Gastroesophageal sphincter (tissue), 4 donors: ENCODE measurements around the gene CEP68. TPM values are rescaled to one million over a fixed set of nuclear protein-coding genes. Genes with fewer than 3 reads are reported as not detected.
A peak's percentile ranks its signal among the peaks of the same experiment; 100 is the strongest.

Experiments used
- ATAC-seq: fragments of 150-250 bp; one replicate; pipeline ENCODE4 v1.9.1; 2016; ENCODE audit warnings: mild to moderate bottlenecking, moderate library complexity
- H3K27ac ChIP-seq, 4 donors: fragments of 200-600 bp; sonication (generic) in 3 of 4; 1 replicate in 3 of 4; 2 replicates in 1 of 4; pipeline ENCODE4 v1.5.1; 2016 to 2019
- H3K27me3 ChIP-seq: fragments of 200-600 bp; sonication (generic); one replicate; pipeline ENCODE4 v1.5.1; 2019
- H3K36me3 ChIP-seq, 2 donors: fragments of 200-600 bp; sonication (generic); one replicate each; pipeline ENCODE4 v1.5.1; 2019; ENCODE audit warnings: control low read depth in 1 of 2
- H3K4me1 ChIP-seq, 3 donors: fragments of 200-600 bp; sonication (generic); 1 replicate in 2 of 3; 2 replicates in 1 of 3; pipeline ENCODE4 v1.5.1; 2016 to 2019; ENCODE audit warnings: control low read depth in 2 of 3
- H3K4me3 ChIP-seq, 2 donors: fragments of 200-600 bp; sonication (generic); one replicate each; pipeline ENCODE4 v1.5.1; 2019; ENCODE audit warnings: mild to moderate bottlenecking in 1 of 2, moderate library complexity in 1 of 2
- H3K9me3 ChIP-seq, 3 donors: fragments of 200-600 bp; sonication (generic); one replicate each; pipeline ENCODE4 v1.5.1; 2017 to 2019; ENCODE audit warnings: control low read depth in 2 of 3
- EP300 ChIP-seq: sonication (generic); formaldehyde crosslinking; IDR thresholded peaks from one replicate; pipeline ENCODE4 v1.6.1; 2017; ENCODE audit warnings: antibody characterized with exemption, mild to moderate bottlenecking
- POLR2A ChIP-seq, 2 donors: fragments of 450-650 bp; IDR thresholded peaks; one replicate each; pipeline ENCODE4 v1.6.1; 2017; ENCODE audit warnings: antibody characterized with exemption in 2 of 2, mild to moderate bottlenecking in 2 of 2, moderate library complexity in 1 of 2
- POLR2AphosphoS5 ChIP-seq: sonication (generic); formaldehyde crosslinking; IDR thresholded peaks from one replicate; pipeline ENCODE4 v1.6.1; 2017; ENCODE audit warnings: antibody characterized with exemption
- WGBS, 2 donors: methylation state at CpG; one replicate each; pipeline ENCODE4 v1.1.5; 2018; ENCODE audit warnings: low coverage in 1 of 2; 5-methylcytosine and 5-hydroxymethylcytosine counted together
- total RNA-seq, 4 donors: library from RNA; depleted of rRNA; stranded (reverse); fragments of >200 nt; gene quantifications; one replicate each; pipeline ENCODE4 v1.1.0, GENCODE V29; 2016
- TF ChIP-seq, protein P1 (sequence below), 4 experiments: fragments of 200-600 bp in 2 of 4; fragments of 450-650 bp in 2 of 4; sonication (generic) in 1 of 4; IDR thresholded peaks; one replicate each; pipeline ENCODE4 v1.5.1; 2017 to 2019; ENCODE audit warnings: antibody characterized with exemption in 4 of 4, mild to moderate bottlenecking in 2 of 4, moderate library complexity in 2 of 4

The CEP68 gene
- total RNA-seq, 4 donors from 2014 or later = 26.3 to 48.9 (median 30.3) TPM

DNA sequence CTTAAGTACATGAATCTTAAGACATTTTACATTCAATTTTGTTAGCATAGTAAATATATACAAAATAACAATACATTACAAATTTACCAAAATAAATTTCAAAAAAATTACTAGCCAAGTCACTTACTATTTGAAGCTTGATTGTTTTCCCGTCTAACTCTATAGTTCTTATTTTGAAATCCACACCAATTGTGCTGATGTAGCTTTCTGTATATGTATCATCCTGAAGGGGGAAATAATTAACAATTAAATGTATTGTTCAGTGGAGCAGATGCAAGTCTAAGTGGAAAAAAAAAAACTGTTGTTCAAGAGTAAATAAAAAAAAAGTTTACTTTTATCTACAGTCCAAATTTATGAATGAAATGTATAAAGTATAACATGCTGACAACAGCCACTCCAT lies 41.6 kb downstream of the CEP68 start:
- H3K4me1 ChIP-seq = peaks cover 0 to 13% (median 0%) of the 10 kb centered on the region in 3 donors
- H3K4me3 ChIP-seq = no peak overlapping the region
- no peaks in the 10 kb centered on the region for H3K9me3 ChIP-seq
- peaks cover 0 to 93% of the 10 kb centered on the region in 2 donors for H3K36me3 ChIP-seq
- no peak overlapping the region for H3K27ac ChIP-seq
- TF ChIP-seq POLR2A (IDR thresholded peaks at IDR 0.05) = no peak
- TF ChIP-seq, protein P1, sequence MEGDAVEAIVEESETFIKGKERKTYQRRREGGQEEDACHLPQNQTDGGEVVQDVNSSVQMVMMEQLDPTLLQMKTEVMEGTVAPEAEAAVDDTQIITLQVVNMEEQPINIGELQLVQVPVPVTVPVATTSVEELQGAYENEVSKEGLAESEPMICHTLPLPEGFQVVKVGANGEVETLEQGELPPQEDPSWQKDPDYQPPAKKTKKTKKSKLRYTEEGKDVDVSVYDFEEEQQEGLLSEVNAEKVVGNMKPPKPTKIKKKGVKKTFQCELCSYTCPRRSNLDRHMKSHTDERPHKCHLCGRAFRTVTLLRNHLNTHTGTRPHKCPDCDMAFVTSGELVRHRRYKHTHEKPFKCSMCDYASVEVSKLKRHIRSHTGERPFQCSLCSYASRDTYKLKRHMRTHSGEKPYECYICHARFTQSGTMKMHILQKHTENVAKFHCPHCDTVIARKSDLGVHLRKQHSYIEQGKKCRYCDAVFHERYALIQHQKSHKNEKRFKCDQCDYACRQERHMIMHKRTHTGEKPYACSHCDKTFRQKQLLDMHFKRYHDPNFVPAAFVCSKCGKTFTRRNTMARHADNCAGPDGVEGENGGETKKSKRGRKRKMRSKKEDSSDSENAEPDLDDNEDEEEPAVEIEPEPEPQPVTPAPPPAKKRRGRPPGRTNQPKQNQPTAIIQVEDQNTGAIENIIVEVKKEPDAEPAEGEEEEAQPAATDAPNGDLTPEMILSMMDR (IDR thresholded peaks at IDR 0.05) = no peak
- no peak for TF ChIP-seq POLR2AphosphoS5
- TF ChIP-seq EP300 = no peak
- ATAC-seq = no peak
- WGBS, 2 donors = 55 to 64% methylated on average over 1 of the region's 1 CpG
- no peaks in the 10 kb centered on the region for H3K27me3 ChIP-seq

DNA sequence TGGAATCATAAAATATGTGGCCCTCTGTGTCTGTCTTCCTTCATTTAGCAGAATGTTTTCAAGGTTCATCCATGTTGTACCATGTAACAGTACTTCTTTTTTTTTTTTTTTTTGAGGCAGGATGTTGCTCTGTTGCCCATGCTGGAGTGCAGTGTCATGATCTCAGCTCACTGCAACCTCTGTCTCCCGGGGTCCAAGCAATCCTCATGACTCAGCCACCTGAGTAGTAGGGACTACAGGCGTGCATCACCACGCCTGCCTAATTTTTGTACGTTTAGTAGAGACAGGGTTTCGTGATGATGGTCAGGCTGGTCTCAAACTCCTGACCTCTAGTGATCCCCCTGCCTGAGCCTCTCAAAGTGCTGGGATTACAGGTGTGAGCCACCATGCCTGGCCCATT lies 42.5 kb downstream of the CEP68 start:
- Histone ChIP-seq H3K27me3 (no peaks in the 10 kb centered on the region), H3K9me3 (no peaks in the 10 kb centered on the region), H3K4me1 (peaks cover 0 to 21% (median 0%) of the 10 kb centered on the region in 3 donors), H3K4me3 (no peak overlapping the region), H3K27ac (no peak overlapping the region), H3K36me3 (peaks cover 0 to 92% of the 10 kb centered on the region in 2 donors)
- no peak for TF ChIP-seq POLR2A (IDR thresholded peaks at IDR 0.05)
- TF ChIP-seq, protein P1 (IDR thresholded peaks at IDR 0.05) = no peak
- TF ChIP-seq POLR2AphosphoS5 = no peak
- no peak for TF ChIP-seq EP300
- 90 to 100% methylated on average over 1 to 2 of the region's 5 CpGs for WGBS, 2 donors
- no peak for ATAC-seq

DNA sequence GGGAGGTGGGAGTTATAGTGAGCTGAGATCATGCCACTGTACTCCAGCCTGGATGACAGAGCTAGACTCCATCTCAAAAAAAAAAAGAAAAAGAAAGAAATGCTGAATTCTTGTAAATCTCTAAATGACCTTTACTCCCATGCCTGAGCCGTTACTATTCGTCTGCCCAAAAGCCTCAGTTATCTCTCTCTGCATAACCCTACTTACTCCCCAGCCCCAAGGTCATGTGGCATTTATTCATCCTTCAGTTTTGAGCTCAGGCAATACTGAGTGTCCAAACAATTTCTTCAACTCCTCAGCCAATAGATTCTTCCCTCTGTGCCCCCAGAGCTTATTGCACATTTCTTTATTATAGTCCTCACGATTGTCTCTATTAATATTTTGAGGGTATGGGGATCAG lies 44.9 kb downstream of the CEP68 start:
- peaks cover 0 to 78% of the 10 kb centered on the region in 2 donors for H3K36me3 ChIP-seq
- H3K4me3 ChIP-seq = no peak overlapping the region
- H3K27ac ChIP-seq = no peak overlapping the region
- no peaks in the 10 kb centered on the region for H3K27me3 ChIP-seq
- TF ChIP-seq POLR2AphosphoS5 = no peak
- TF ChIP-seq POLR2A (IDR thresholded peaks at IDR 0.05) = no peak
- TF ChIP-seq, protein P1 (IDR thresholded peaks at IDR 0.05) = no peak
- no peak for TF ChIP-seq EP300
- H3K9me3 ChIP-seq = no peaks in the 10 kb centered on the region
- H3K4me1 ChIP-seq = peaks cover 0 to 29% (median 0%) of the 10 kb centered on the region in 3 donors
- no peak for ATAC-seq
- WGBS, 2 donors = 74 to 79% methylated on average over 3 of the region's 3 CpGs

DNA sequence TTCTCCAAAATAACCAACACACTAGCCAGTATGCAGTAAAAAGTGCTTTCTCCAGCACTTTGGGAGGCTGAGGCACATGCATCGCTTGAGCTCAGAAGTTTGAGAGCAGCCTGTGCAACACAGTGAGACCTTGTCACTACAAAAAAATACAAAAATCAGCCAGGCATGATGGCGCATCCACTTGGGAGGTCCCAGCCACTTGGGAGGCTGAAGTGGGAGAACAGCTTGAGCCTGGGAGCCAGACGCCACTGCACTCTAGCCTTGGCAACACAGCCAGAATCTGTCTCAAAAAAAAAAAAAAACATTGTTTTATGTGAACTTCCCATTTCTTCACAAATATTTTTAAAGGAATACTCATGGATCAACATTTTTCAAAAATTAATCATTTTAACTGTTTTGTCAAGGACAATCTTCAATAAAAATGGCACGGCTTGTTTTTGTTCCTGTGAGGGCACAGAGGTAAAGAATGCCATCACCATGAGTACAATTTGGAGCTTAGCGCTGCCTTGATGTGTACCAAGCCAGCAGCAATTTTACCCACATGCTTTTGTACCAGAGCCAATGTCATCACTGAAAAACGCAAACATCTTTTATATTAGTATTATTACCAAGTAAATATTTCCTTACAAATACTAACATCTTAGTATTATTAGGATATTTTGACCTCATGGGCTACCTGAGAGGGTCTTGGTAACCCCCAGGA lies 46.9 kb downstream of the CEP68 start:
- no peak overlapping the region for H3K27ac ChIP-seq
- H3K4me3 ChIP-seq = no peak overlapping the region
- 79 to 82% methylated on average over 6 of the region's 6 CpGs for WGBS, 2 donors
- H3K4me1 ChIP-seq = peaks cover 0 to 35% (median 5%) of the 10 kb centered on the region in 3 donors
- no peaks in the 10 kb centered on the region for H3K9me3 ChIP-seq
- ATAC-seq = no peak
- H3K36me3 ChIP-seq = peaks cover 0 to 60% of the 10 kb centered on the region in 2 donors
- no peaks in the 10 kb centered on the region for H3K27me3 ChIP-seq
- TF ChIP-seq POLR2AphosphoS5 (no peak), POLR2A (IDR thresholded peaks at IDR 0.05) (no peak), EP300 (no peak)
- TF ChIP-seq, protein P1 (IDR thresholded peaks at IDR 0.05) = no peak

DNA sequence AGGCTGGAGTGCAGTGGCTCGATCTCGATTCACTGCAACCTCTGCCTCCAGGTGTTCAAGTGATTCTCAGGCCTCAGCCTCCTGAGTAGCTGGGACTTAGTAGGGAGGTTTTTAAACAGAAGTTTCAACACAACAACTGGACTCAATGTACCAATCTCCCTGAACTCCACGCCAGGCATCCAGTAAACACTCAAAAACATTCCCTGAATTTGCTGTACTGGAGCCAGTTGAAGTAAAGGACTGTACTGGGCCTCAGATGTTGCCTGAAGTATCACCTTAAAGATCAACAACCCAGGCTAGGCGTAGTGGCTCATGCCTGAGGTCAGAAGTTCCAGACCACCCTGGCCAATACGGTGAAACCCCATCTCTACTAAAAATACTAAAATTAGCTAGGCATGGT lies 51.3 kb downstream of the CEP68 start:
- peak; percentile 22 for ATAC-seq
- Histone ChIP-seq H3K9me3 (no peaks in the 10 kb centered on the region), H3K27me3 (no peaks in the 10 kb centered on the region), H3K4me3 (no peak overlapping the region), H3K27ac (peak overlapping the region in 1 of 4 donors; percentile 7), H3K36me3 (peaks cover 0 to 19% of the 10 kb centered on the region in 2 donors), H3K4me1 (peaks cover 0 to 53% (median 5%) of the 10 kb centered on the region in 3 donors)
- 98% methylated on average over 4 of the region's 5 CpGs; no CpG with 5 or more reads in 1 of the 2 donors for WGBS, 2 donors
- TF ChIP-seq, protein P1 (IDR thresholded peaks at IDR 0.05) = no peak
- TF ChIP-seq POLR2AphosphoS5 (no peak), POLR2A (IDR thresholded peaks at IDR 0.05) (no peak), EP300 (no peak)
